GM10248 (cell line): Measurements from ENCODE around the gene FARS2.

Experiments used
- CTCF ChIA-PET: fragments of 300-600 bp; sonication (Branson Sonifier 250); formaldehyde crosslinking; extraction: SDS; loops from one replicate; lab custom pipeline; 2021; ENCODE audit warnings: antibody characterized with exemption; lab: Yijun Ruan, JAX
- POLR2A ChIA-PET: fragments of 350-650 bp; sonication (Branson Sonifier 250); formaldehyde crosslinking; extraction: SDS; loops from one replicate; lab custom pipeline; 2020; ENCODE audit warnings: antibody characterized with exemption; lab: Yijun Ruan, JAX
- DNase-seq: peaks from one replicate; pipeline ENCODE4 v3.0.0; 2012; ENCODE audit errors: extremely low spot score
- CTCF ChIP-seq: IDR thresholded peaks from 2 replicates; pipeline ENCODE4 v1.5.1; 2012; ENCODE audit warnings: mild to moderate bottlenecking, low read depth; ENCODE audit errors: extremely low read depth, missing control alignments, control extremely low read depth

Gene FARS2

GRCh38 chr6:5482619-5483018 is 221.3 kb downstream of the FARS2 start:
- DNase-seq: no peak
- CTCF ChIA-PET: interaction anchor here (1.1 to 9.0 kb wide), 6 partner anchors 8 to 179 kb away, joined by 3 to 69 read pairs (median 4); no protein-coding TSS in a partner anchor
- POLR2A ChIA-PET: no interaction called here

GRCh38 chr6:5484692-5485091 is 223.4 kb downstream of the FARS2 start:
- POLR2A ChIA-PET: no interaction called here
- no peak for TF ChIP-seq CTCF
- CTCF ChIA-PET: interaction anchor here (1.1 to 9.0 kb wide), 3 partner anchors 13 to 74 kb away, joined by 3 to 69 read pairs (median 3); no protein-coding TSS in a partner anchor
- DNase-seq: no peak

More at GRCh38 chr6:5482619-5483018, 221.3 kb downstream of the FARS2 start:
- no peak for TF ChIP-seq CTCF

GRCh38 chr6:5486214-5486613 is 224.9 kb downstream of the FARS2 start:
- ChIA-PET CTCF (interaction anchor here (1.1 to 9.0 kb wide), 6 partner anchors 9 to 429 kb away, joined by 3 to 69 read pairs (median 4); no protein-coding TSS in a partner anchor), POLR2A (no interaction called here)
- peak; percentile 50 for DNase-seq
- no peak for TF ChIP-seq CTCF

- POLR2A ChIA-PET: no interaction called here
- CTCF ChIA-PET: interaction anchor here (0.7 to 1.4 kb wide), 5 partner anchors 8 to 347 kb away, joined by 3 to 4 read pairs (median 4); no protein-coding TSS in a partner anchor
- TF ChIP-seq CTCF: no peak
- no peak for DNase-seq
Observed at GRCh38 chr6:5490501-5491069, 229.3 kb downstream of the FARS2 start.

GRCh38 chr6:5492356-5492755 is 231.0 kb downstream of the FARS2 start:
- no peak for TF ChIP-seq CTCF
- ChIA-PET CTCF (interaction anchor here (1.0 to 1.7 kb wide), 3 partner anchors 10 to 349 kb away, joined by 3 to 4 read pairs (median 4); no protein-coding TSS in a partner anchor), POLR2A (no interaction called here)
- no peak for DNase-seq

GRCh38 chr6:5493806-5494205 is 232.5 kb downstream of the FARS2 start:
- DNase-seq: no peak
- TF ChIP-seq CTCF: no peak
- ChIA-PET CTCF (interaction anchor here (1.0 to 1.7 kb wide), 2 partner anchors 12 to 26 kb away, joined by 3 to 4 read pairs; no protein-coding TSS in a partner anchor), POLR2A (no interaction called here)
